ENCODE data around the gene WAC.

- TF ChIP-seq L3MBTL2 (conservative IDR thresholded peaks at IDR 0.05) (no peak), SUZ12 (IDR thresholded peaks at IDR 0.05) (no peak), FOXA1 (IDR thresholded peaks at IDR 0.05) (no peak), SP1 (IDR thresholded peaks at IDR 0.05) (no peak), BHLHE40 (IDR thresholded peaks at IDR 0.05; ENCODE audit: borderline replicate concordance) (no peak), FOXM1 (IDR thresholded peaks at IDR 0.05; ENCODE audit: borderline replicate concordance) (no peak), ZNF384 (IDR thresholded peaks at IDR 0.05) (no peak), HDGF (IDR thresholded peaks at IDR 0.05; ENCODE audit: borderline replicate concordance) (no peak), ELF4 (IDR thresholded peaks at IDR 0.05) (no peak), NFRKB (IDR thresholded peaks at IDR 0.05) (no peak), FOXK2 (IDR thresholded peaks at IDR 0.05) (no peak), LEF1 (IDR thresholded peaks at IDR 0.05; ENCODE audit: borderline replicate concordance) (no peak), ARNT (IDR thresholded peaks at IDR 0.05) (no peak), CTBP1 (IDR thresholded peaks at IDR 0.05; ENCODE audit: borderline replicate concordance) (no peak)
These were observed 40.6 kb upstream of the WAC start for GRCh38 chr10:28492116-28492920.
